HepG2 (cell line): Measurements from ENCODE around the gene MICOS13. TPM values are rescaled to one million over a fixed set of nuclear protein-coding genes. Genes with fewer than 3 reads are reported as not detected.

Source experiments
- AFF4 ChIP-seq: sonication (generic); formaldehyde crosslinking; IDR thresholded peaks from 2 replicates; pipeline ENCODE4 v1.4.0; 2020; ENCODE audit warnings: missing genetic modification reagents
- ELK4 ChIP-seq: sonication (generic); formaldehyde crosslinking; IDR thresholded peaks from 2 replicates; pipeline ENCODE4 v1.9.0; 2021; ENCODE audit warnings: missing genetic modification reagents, borderline replicate concordance
- FOXO1 ChIP-seq: sonication (generic); formaldehyde crosslinking; IDR thresholded peaks from 2 replicates; pipeline ENCODE4 v1.4.0; 2020; ENCODE audit warnings: missing genetic modification reagents
- GFI1 ChIP-seq: sonication (generic); formaldehyde crosslinking; IDR thresholded peaks from 2 replicates; pipeline ENCODE4 v1.5.0; 2020; ENCODE audit warnings: missing genetic modification reagents, mild to moderate bottlenecking, borderline replicate concordance
- HNF1B ChIP-seq: sonication (generic); formaldehyde crosslinking; IDR thresholded peaks from 2 replicates; pipeline ENCODE4 v1.5.1; 2020; ENCODE audit warnings: mild to moderate bottlenecking, moderate library complexity, missing genetic modification reagents
- LBX2 ChIP-seq: sonication (generic); formaldehyde crosslinking; IDR thresholded peaks from 2 replicates; pipeline ENCODE4 v1.5.0; 2020; ENCODE audit warnings: missing genetic modification reagents, mild to moderate bottlenecking, borderline replicate concordance
- MYPOP ChIP-seq: sonication (generic); formaldehyde crosslinking; IDR thresholded peaks from 2 replicates; pipeline ENCODE4 v1.8.1; 2023; ENCODE audit warnings: mild to moderate bottlenecking, moderate library complexity, missing genetic modification reagents
- NFKBIZ ChIP-seq: IDR thresholded peaks from 2 replicates; pipeline ENCODE4 v1.6.1; 2018; ENCODE audit warnings: missing genetic modification reagents, missing compliant biosample characterization
- ONECUT2 ChIP-seq: sonication (generic); formaldehyde crosslinking; IDR thresholded peaks from 2 replicates; pipeline ENCODE4 v1.4.0; 2020; ENCODE audit warnings: missing genetic modification reagents
- PLSCR1 ChIP-seq: sonication (generic); formaldehyde crosslinking; IDR thresholded peaks from 2 replicates; pipeline ENCODE4 v1.5.0; 2020; ENCODE audit warnings: missing genetic modification reagents, mild to moderate bottlenecking, borderline replicate concordance
- TBL1XR1 ChIP-seq: fragments of 150-350 bp; IDR thresholded peaks from 2 replicates; pipeline ENCODE4 v1.6.1; 2014; ENCODE audit warnings: borderline replicate concordance, low read length; ENCODE audit not compliant: partially characterized antibody
- ZFP37 ChIP-seq: sonication (generic); formaldehyde crosslinking; IDR thresholded peaks from 2 replicates; pipeline ENCODE4 v1.4.0; 2020; ENCODE audit warnings: missing genetic modification reagents, borderline replicate concordance
- ZNF232 ChIP-seq: sonication (generic); formaldehyde crosslinking; IDR thresholded peaks from 2 replicates; pipeline ENCODE4 v1.4.0; 2020; ENCODE audit warnings: missing genetic modification reagents, borderline replicate concordance
- ZNF3 ChIP-seq: IDR thresholded peaks from 2 replicates; pipeline ENCODE4 v1.7.0; 2017; ENCODE audit warnings: inconsistent platforms
- ZNF619 ChIP-seq: sonication (generic); formaldehyde crosslinking; IDR thresholded peaks from 2 replicates; pipeline ENCODE4 v1.4.0; 2020; ENCODE audit warnings: mild to moderate bottlenecking, missing genetic modification reagents
- ZNF644 ChIP-seq: IDR thresholded peaks from 2 replicates; pipeline ENCODE4 v1.6.1; 2016; ENCODE audit warnings: low read depth
- ZNF724P ChIP-seq: sonication (generic); formaldehyde crosslinking; IDR thresholded peaks from 2 replicates; pipeline ENCODE4 v1.8.0; 2022; ENCODE audit warnings: missing genetic modification reagents, borderline replicate concordance
- ZNF784 ChIP-seq: sonication (generic); formaldehyde crosslinking; IDR thresholded peaks from 2 replicates; pipeline ENCODE4 v1.5.1; 2020; ENCODE audit warnings: missing genetic modification reagents, mild to moderate bottlenecking, borderline replicate concordance
- polyA plus RNA-seq, 8 experiments: library from polyadenylated mRNA; depleted of rRNA in 3 of 8; stranded (reverse) in 7 of 8; unstranded in 1 of 8; fragments of >200 nt; fragmentation: Illumina TruSeq in 4 of 8; extraction: Trizol in 4 of 8; gene quantifications; 2 replicates each; pipeline versions ENCODE4 v1.2.1 to v1.2.3, GENCODE V29; 2011 to 2016; ENCODE audit warnings: low read depth in 4 of 8, missing spikeins in 1 of 8, mixed read lengths in 1 of 8; ENCODE audit not compliant: insufficient read depth in 1 of 8
- total RNA-seq, 5 experiments: library from RNA; depleted of rRNA; stranded (reverse); fragments of >200 nt; fragmentation: Illumina TruSeq; extraction: Trizol; gene quantifications; 2 replicates each; pipeline ENCODE4 v1.2.3, GENCODE V29; 2016; ENCODE audit warnings: low read depth in 1 of 5

The MICOS13 gene
- total and polyA plus RNA-seq, 2 of the 13 experiments (the other 11 are each of a cell fraction or from before 2014, with no cell fraction given), result 28.8 to 35.4 TPM

- TF ChIP-seq ELK4 (CRISPR knock-in tag) (no peak), HNF1B (CRISPR knock-in tag) (peak; percentile 89), ZNF644 (no peak), ZFP37 (CRISPR knock-in tag) (no peak), ZNF619 (CRISPR knock-in tag) (peak; percentile 34; the same call in 1 of the 2 replicates), ZNF784 (CRISPR knock-in tag) (0 out of 2 replicates have a peak, but pooled peaks have one; percentile 19), PLSCR1 (CRISPR knock-in tag) (no peak), GFI1 (CRISPR knock-in tag) (no peak), ONECUT2 (CRISPR knock-in tag) (0 out of 2 replicates have a peak, but pooled peaks have one; percentile 13), ZNF724P (0 out of 2 replicates have a peak, but pooled peaks have one; percentile 55), LBX2 (CRISPR knock-in tag) (no peak), FOXO1 (CRISPR knock-in tag) (no peak; the same call in 1 of the 2 replicates), ZNF232 (CRISPR knock-in tag) (no peak), AFF4 (CRISPR knock-in tag) (no peak), MYPOP (CRISPR knock-in tag) (no peak), NFKBIZ (CRISPR knock-in tag) (no peak), ZNF3 (CRISPR knock-in tag) (no peak), TBL1XR1 (no peak)
Measured at GRCh38 chr19:5680437-5681368, at the start of gene MICOS13, which contains the start of gene HSD11B1L (continued).
